Activated CD4-positive, alpha-beta T cell treated with anti-CD3 and anti-CD28 coated beads, Interleukin-2, amount 10 ng/mL, durations not matched to agents 24 days and 14 days (primary cell): ENCODE data around the gene TMEM54. TPM values are rescaled to one million over a fixed set of nuclear protein-coding genes. Genes with fewer than 3 reads are reported as not detected.

Experiments
- DNase-seq: peaks from one replicate; pipeline ENCODE4 v3.0.0; 2022
- H3K27ac Mint-ChIP-seq: one replicate; pipeline ENCODE4 v1.8.0; 2022; ENCODE audit warnings: mild to moderate bottlenecking, mixed read lengths
- H3K27me3 Mint-ChIP-seq: one replicate; pipeline ENCODE4 v1.8.0; 2022; ENCODE audit warnings: mixed read lengths
- H3K36me3 Mint-ChIP-seq: one replicate; pipeline ENCODE4 v1.8.0; 2022; ENCODE audit warnings: low read depth, mild to moderate bottlenecking, mixed read lengths
- H3K4me1 Mint-ChIP-seq: one replicate; pipeline ENCODE4 v1.8.0; 2021; ENCODE audit warnings: mixed read lengths
- H3K4me3 Mint-ChIP-seq: one replicate; pipeline ENCODE4 v1.8.0; 2022; ENCODE audit warnings: mild to moderate bottlenecking, moderate library complexity, mixed read lengths
- H3K9me3 Mint-ChIP-seq: one replicate; pipeline ENCODE4 v1.8.0; 2021; ENCODE audit warnings: mixed read lengths
- intact Hi-C: fragments of 100-400 bp; cut with micrococcal nuclease; formaldehyde crosslinking; loops from one replicate; pipeline ENCODE4 v1.15.1; 2023
- total RNA-seq: library from RNA; stranded (reverse); gene quantifications from 2 replicates; pipeline ENCODE4 v1.2.3, GENCODE V29; 2022

TMEM54 gene
- total RNA-seq, 1 donor from 2014 or later: 0.89 TPM

GRCh38 chr1:32895325-32896215 lies 5.6 kb downstream of the TMEM54 start:
- H3K9me3 Mint-ChIP-seq: peaks cover 3% of the 10 kb centered on the region

GRCh38 chr1:32894681-32895080 lies 6.5 kb downstream of the TMEM54 start:
- no peaks in the 10 kb centered on the region for H3K36me3 Mint-ChIP-seq
- H3K4me3 Mint-ChIP-seq: no peak overlapping the region
- H3K4me1 Mint-ChIP-seq: peaks cover 5% of the 10 kb centered on the region
- intact Hi-C loops: no loop called here
- no peak overlapping the region for H3K27ac Mint-ChIP-seq
- peaks cover 62% of the 10 kb centered on the region for H3K27me3 Mint-ChIP-seq
- DNase-seq: no peak
- H3K9me3 Mint-ChIP-seq: peaks cover 3% of the 10 kb centered on the region

More at GRCh38 chr1:32895325-32896215, 5.6 kb downstream of the TMEM54 start:
- Mint-ChIP-seq H3K4me1 (peaks cover 5% of the 10 kb centered on the region), H3K4me3 (no peak overlapping the region), H3K27ac (no peak overlapping the region), H3K27me3 (peaks cover 63% of the 10 kb centered on the region), H3K36me3 (no peaks in the 10 kb centered on the region)
- intact Hi-C loops: no loop called here
- no peak for DNase-seq

- Mint-ChIP-seq H3K9me3 (peaks cover 3% of the 10 kb centered on the region), H3K4me3 (peak overlapping the region; percentile 66), H3K36me3 (no peaks in the 10 kb centered on the region), H3K4me1 (peaks cover 5% of the 10 kb centered on the region), H3K27me3 (peaks cover 62% of the 10 kb centered on the region), H3K27ac (no peak overlapping the region)
- intact Hi-C loops: no loop called here
- no peak for DNase-seq
These were observed 7.1 kb downstream of the TMEM54 start for GRCh38 chr1:32894019-32894600.

GRCh38 chr1:32893198-32894018 lies 7.8 kb downstream of the TMEM54 start:
- DNase-seq: peak; percentile 68
- Mint-ChIP-seq H3K27ac (no peak overlapping the region), H3K9me3 (peaks cover 3% of the 10 kb centered on the region), H3K4me1 (peaks cover 5% of the 10 kb centered on the region), H3K27me3 (peaks cover 61% of the 10 kb centered on the region), H3K4me3 (peak overlapping the region; percentile 66), H3K36me3 (no peaks in the 10 kb centered on the region)
- intact Hi-C loops: no loop called here

- Mint-ChIP-seq H3K9me3 (peaks cover 3% of the 10 kb centered on the region), H3K4me3 (peak overlapping the region; percentile 73), H3K27me3 (peaks cover 66% of the 10 kb centered on the region), H3K36me3 (no peaks in the 10 kb centered on the region), H3K27ac (peak overlapping the region; percentile 25), H3K4me1 (peaks cover 5% of the 10 kb centered on the region)
- intact Hi-C loops: no loop called here
- DNase-seq: peak; percentile 80
These were observed 8.6 kb downstream of the TMEM54 start for GRCh38 chr1:32892368-32893197.

GRCh38 chr1:32891630-32892029 lies 9.6 kb downstream of the TMEM54 start:
- no peaks in the 10 kb centered on the region for H3K36me3 Mint-ChIP-seq
- H3K4me3 Mint-ChIP-seq: no peak overlapping the region
- H3K9me3 Mint-ChIP-seq: peaks cover 3% of the 10 kb centered on the region
- H3K27ac Mint-ChIP-seq: no peak overlapping the region
- H3K27me3 Mint-ChIP-seq: peaks cover 70% of the 10 kb centered on the region
- no peak for DNase-seq
- intact Hi-C loops: no loop called here
- peaks cover 5% of the 10 kb centered on the region for H3K4me1 Mint-ChIP-seq

- Mint-ChIP-seq H3K9me3 (peaks cover 3% of the 10 kb centered on the region), H3K4me1 (peaks cover 5% of the 10 kb centered on the region), H3K27me3 (peaks cover 68% of the 10 kb centered on the region), H3K36me3 (no peaks in the 10 kb centered on the region), H3K27ac (no peak overlapping the region), H3K4me3 (no peak overlapping the region)
- no peak for DNase-seq
- intact Hi-C loops: no loop called here
These were observed 10.0 kb downstream of the TMEM54 start for GRCh38 chr1:32891241-32891570.

GRCh38 chr1:32890516-32891240 lies 10.5 kb downstream of the TMEM54 start:
- peaks cover 68% of the 10 kb centered on the region for H3K27me3 Mint-ChIP-seq
- peaks cover 5% of the 10 kb centered on the region for H3K4me1 Mint-ChIP-seq
- no peaks in the 10 kb centered on the region for H3K36me3 Mint-ChIP-seq
- intact Hi-C loops: no loop called here
- H3K27ac Mint-ChIP-seq: no peak overlapping the region
- DNase-seq: no peak
- H3K9me3 Mint-ChIP-seq: peaks cover 3% of the 10 kb centered on the region
- no peak overlapping the region for H3K4me3 Mint-ChIP-seq

- H3K27ac Mint-ChIP-seq: no peak overlapping the region
- H3K36me3 Mint-ChIP-seq: no peaks in the 10 kb centered on the region
- intact Hi-C loops: no loop called here
- H3K27me3 Mint-ChIP-seq: peaks cover 73% of the 10 kb centered on the region
- H3K4me3 Mint-ChIP-seq: no peak overlapping the region
- no peak for DNase-seq
- H3K9me3 Mint-ChIP-seq: peaks cover 3% of the 10 kb centered on the region
- peaks cover 5% of the 10 kb centered on the region for H3K4me1 Mint-ChIP-seq
These were observed 11.4 kb downstream of the TMEM54 start for GRCh38 chr1:32889731-32890278.

- H3K4me1 Mint-ChIP-seq: peaks cover 5% of the 10 kb centered on the region
- H3K36me3 Mint-ChIP-seq: no peaks in the 10 kb centered on the region
- peaks cover 80% of the 10 kb centered on the region for H3K27me3 Mint-ChIP-seq
- H3K27ac Mint-ChIP-seq: no peak overlapping the region
- H3K9me3 Mint-ChIP-seq: peaks cover 3% of the 10 kb centered on the region
- H3K4me3 Mint-ChIP-seq: no peak overlapping the region
- DNase-seq: no peak
- intact Hi-C loops: no loop called here
These were observed 12.3 kb downstream of the TMEM54 start for GRCh38 chr1:32888677-32889420.

- no peak overlapping the region for H3K4me3 Mint-ChIP-seq
- no peak overlapping the region for H3K27ac Mint-ChIP-seq
- H3K9me3 Mint-ChIP-seq: peaks cover 3% of the 10 kb centered on the region
- no peak for DNase-seq
- peaks cover 5% of the 10 kb centered on the region for H3K4me1 Mint-ChIP-seq
- no peaks in the 10 kb centered on the region for H3K36me3 Mint-ChIP-seq
- H3K27me3 Mint-ChIP-seq: peaks cover 83% of the 10 kb centered on the region
- intact Hi-C loops: no loop called here
These were observed 13.1 kb downstream of the TMEM54 start for GRCh38 chr1:32888134-32888533.

GRCh38 chr1:32887623-32888022 lies 13.6 kb downstream of the TMEM54 start:
- DNase-seq: no peak
- H3K27ac Mint-ChIP-seq: no peak overlapping the region
- H3K36me3 Mint-ChIP-seq: no peaks in the 10 kb centered on the region
- intact Hi-C loops: no loop called here
- no peak overlapping the region for H3K4me3 Mint-ChIP-seq
- peaks cover 4% of the 10 kb centered on the region for H3K4me1 Mint-ChIP-seq
- peaks cover 81% of the 10 kb centered on the region for H3K27me3 Mint-ChIP-seq
- peaks cover 3% of the 10 kb centered on the region for H3K9me3 Mint-ChIP-seq
